Renal cortical epithelial cell (primary cell): ENCODE measurements around the gene RSPH1. TPM values are rescaled to one million over a fixed set of nuclear protein-coding genes. Genes with fewer than 3 reads are reported as not detected.
"Not testable (repeated sequence)": the region's sequence is repeated elsewhere in the genome, so short reads cannot be mapped to it uniquely, and the experiment has no call there.

Source experiments
- DNase-seq: peaks from one replicate; pipeline ENCODE4 v3.0.0-alpha.2; 2011; ENCODE audit warnings: low read depth
- total RNA-seq: library from RNA; depleted of rRNA; stranded (reverse); fragments of >200 nt; gene quantifications from 2 replicates; pipeline ENCODE4 v1.2.3, GENCODE V29; 2014

The RSPH1 gene
- total RNA-seq, 1 donor from 2014 or later, result 3.6 TPM

DNA sequence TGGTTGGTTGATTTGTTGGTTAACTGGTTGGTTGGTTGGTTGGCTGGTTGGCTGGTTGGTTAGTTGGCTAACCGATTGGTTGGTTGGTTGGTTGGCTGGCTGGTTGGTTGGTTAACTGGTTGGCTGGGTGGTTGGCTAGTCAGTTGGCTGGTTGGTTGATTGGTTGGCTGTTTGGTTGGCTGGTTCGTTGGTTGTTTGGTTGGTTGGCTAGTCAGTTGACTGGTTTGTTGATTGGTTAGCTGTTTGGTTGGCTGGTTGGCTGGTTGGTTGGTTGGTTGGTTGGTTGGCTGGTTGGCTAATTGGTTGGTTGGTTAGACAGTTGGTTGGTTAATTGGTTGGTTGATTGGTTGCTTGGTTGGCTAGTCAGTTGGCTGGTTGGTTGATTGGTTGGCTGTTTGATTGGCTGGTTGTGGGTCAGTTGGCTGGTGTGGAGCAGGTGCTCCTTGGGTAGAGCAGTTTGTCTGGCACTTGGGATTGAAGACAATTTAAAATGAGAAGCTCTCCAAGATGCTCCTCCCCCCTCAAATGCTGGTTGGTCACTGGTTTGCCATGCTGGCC is 6.9 kb downstream of the RSPH1 start:
- DNase-seq, result no peak

DNA sequence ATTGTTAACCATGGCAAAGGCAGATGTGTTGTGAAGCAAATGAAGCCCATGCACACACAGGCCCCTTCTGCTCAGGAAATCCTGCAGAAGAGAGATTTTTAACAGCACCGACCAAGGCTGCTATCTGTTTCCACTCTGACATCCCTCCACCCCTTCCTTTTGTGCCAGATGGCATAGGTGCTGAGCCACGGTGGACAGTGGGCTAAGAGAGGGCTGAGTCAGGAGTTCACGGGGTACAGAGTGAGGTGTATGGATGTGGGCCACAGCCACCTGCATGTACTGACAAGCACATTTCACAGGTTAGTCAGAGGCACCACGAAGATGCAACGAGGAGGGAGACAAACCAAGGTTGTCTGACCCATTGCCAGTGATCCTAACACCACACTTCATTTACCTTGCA is 9.5 kb downstream of the RSPH1 start:
- DNase-seq, result no peak

DNA sequence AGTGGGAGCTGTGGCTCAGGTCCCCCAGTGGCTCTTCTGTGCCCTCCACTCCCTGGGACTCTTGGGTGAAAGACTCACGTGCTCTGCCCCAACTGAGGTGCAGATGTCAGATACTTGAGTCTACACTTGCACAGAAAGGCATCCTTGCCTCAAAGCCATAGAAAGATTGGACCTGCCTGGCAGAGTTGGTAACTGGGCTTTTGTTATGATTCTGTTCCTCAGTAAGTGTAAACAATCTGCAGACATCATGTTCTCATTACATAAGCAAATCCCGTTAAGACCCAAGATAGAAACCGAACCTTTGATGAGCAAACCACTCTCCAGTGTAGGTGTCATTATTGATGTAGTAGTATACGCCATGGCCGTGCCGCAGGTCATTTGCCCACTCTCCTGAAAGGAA is 10.0 kb downstream of the RSPH1 start:
- DNase-seq, result no peak

DNA sequence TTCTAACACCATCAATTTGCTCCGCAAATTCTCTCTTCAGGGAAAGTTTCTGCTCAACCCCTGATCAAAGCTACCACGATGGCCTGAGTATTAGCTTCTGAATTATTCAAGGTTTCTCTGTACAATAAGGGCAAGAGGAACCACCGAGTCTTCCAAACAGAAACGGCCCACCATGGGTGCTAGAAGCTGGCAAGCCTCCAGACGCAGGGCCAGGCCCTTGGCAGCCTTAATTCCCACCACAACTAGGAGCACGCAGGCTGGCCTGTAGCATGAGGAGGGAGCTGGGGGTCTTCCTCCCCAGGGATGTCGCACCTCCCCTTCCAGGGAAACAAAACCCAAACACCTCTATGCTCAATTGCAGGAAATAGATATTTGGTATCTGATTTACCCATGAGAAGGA is 11.1 kb downstream of the RSPH1 start:
- DNase-seq, result no peak

DNA sequence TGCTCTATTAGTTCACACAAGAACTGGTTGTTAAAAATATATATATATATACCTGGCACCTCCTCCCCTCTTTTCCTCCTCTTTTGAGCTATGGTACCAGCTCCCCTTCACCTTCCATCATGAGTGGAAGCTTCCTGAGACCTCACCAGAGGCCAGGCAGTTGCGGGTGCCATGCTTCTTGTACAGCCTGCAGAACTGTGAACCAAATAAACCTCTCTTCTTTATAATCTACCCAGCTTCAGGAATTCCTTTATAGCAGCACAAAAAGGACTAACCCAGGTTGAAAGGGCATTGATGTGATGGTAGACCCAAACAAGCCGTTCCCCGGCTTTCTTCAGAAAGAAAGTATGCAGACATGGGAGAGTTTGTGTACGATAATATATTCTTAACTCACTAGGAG is 14.9 kb downstream of the RSPH1 start:
- DNase-seq, result no peak

DNA sequence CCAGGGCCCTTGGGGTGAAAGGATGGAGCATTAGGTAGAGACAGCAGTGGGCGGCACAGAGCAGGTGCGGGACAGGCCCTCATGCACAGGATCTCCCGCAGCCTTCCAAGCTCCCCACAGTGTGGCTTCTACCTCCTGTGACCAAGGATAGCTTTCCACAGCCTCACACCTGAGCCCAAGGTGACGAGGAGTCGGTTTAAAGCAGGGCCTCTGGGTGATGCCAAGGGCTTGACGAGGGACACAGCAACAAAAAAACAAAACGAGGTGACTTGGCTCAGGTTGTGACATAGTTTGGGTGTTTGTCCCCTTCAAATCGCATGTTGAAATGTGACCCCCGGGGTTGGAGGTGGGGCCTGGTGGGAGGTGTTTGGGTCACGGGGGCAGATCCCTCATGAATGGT is 15.3 kb downstream of the RSPH1 start:
- no peak for DNase-seq

DNA sequence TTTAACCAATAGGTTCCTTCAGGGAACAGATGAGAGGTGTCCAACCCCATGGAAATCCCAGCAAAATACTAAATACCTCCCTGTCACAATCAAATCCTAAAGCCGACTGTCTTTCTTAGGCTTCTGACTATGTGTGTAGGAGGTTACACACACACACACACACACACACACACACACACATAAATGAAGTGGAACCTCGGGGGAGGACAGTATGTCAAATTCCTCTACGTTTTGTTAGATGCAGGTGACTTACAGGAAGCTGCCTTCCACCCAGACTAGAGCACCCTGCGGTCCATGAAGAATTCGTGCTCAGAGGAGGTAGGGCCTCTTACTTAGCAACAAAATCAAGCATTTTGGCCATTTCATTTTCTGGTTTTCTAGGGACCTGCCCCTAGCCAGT is 16.4 kb downstream of the RSPH1 start:
- no peak for DNase-seq

DNA sequence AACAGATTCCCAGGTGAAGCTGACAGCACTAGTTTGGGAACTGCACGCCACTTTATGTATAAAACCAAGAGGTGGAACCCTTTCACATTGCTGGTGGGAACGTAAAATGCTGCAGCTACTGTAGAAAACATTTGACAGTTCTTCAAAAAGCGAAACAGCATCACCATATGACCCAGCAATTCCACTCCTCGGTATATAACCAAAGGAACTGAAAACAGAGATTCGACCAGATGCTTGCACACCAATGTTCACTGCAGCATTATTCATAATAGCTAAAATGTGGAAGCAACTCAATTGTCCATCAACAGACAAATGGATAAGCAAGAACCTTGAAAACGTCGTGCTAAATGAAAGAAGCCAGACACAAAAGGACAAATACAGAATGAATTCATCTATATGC is 17.5 kb downstream of the RSPH1 start:
- no peak for DNase-seq

DNA sequence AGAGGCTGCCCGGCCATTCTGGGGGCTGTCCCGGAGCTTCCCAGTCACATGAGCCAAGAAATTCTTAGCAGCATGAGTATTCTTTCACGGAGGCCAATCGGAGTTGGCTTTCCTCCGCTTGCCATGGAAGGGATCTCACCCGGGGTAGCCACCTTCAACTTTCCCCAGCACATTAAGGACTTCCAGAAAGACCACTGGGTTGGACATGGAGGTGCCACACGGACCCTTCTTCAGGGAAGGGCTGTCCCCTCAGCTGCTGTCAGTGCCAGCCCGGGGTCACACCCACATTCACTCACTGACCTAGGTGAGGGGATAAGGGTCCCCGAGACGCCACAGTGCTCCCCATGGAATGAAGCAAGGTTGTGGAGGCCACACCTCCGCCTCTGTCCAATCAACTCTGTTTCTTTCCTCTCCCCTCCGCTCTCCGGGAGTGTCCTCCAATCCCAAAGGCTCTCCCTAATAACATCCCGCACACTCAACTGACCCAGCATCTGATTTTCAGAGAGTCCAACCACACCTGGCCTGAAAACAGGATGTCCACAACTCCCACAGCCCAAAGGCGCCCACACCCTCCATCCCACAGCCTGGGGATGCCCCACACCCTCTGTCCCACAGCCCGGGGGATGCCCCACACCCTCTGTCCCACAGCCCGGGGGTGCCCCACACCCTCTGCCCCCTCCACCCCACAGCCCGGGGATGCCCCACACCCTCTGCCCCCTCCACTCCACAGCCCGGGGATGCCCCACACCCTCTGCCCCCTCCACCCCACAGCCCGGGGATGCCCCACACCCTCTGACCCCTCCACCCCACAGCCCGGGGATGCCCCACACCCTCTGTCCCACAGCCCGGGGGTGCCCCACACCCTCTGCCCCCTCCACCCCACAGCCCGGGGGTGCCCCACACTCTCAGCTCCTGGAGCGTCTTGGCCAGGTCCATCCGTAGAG is 19.4 kb downstream of the RSPH1 start:
- no peak for DNase-seq

DNA sequence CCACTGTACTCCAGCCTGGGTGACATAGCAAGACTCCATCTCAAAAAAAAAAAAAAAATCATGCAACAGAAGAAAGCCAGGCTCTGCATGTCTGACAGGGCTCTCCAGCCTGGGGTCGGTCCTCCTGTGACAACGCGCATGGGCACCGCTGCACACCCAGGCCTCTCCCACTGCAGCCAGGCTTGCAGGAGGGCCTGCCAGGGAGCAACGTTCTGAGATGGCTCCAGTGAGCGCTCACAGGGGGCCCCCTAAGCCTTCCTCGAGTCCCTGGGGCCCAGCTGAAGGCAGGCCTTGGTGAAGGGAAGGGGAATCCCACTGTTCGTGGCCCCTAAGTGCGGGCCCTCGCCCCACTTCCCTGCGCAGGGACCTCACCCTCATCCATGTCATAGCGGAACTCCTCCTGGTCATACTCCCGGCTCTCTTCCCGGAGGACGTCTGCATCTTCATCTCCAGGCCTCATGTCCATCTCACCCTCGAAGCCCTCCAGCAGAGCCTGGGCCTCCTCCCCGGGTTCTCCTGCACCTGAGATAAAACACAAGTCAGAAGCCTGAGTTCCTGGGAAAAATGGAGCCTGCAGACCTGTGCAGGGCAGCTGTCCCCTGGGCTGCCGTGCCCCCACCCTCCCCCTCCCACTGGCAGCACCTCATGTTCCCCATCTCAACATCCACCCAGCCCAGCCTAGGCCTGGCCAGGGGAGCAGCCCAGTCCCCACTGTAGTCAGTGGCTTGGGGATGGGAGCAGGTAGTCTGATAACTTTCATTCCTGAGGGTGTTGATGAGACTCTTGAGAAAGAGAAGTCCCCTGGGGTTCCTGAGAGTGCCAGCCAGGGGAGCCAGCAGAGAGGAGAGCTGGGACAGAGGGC is 20.3 kb downstream of the RSPH1 start:
- no peak for DNase-seq

DNA sequence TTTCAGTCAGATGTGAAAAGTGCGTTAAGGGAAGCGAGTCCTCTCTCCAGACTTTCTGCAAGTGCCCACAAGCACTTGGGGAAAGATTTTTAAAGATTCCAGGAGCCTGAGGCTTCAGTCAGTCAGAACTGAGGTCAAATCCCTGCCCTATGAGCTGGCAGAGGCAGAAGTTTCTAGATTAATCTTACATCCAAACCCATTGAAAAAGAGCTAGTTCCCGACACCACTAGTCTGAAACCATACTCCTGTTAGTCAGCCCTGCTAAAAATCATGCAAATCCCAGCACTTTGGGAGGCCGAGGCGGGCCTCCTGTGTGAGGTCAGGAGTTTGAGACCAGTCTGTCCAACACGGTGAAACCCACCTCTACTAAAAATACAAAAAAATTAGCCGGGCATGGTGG is 21.0 kb downstream of the RSPH1 start:
- peak; percentile 92 for DNase-seq

DNA sequence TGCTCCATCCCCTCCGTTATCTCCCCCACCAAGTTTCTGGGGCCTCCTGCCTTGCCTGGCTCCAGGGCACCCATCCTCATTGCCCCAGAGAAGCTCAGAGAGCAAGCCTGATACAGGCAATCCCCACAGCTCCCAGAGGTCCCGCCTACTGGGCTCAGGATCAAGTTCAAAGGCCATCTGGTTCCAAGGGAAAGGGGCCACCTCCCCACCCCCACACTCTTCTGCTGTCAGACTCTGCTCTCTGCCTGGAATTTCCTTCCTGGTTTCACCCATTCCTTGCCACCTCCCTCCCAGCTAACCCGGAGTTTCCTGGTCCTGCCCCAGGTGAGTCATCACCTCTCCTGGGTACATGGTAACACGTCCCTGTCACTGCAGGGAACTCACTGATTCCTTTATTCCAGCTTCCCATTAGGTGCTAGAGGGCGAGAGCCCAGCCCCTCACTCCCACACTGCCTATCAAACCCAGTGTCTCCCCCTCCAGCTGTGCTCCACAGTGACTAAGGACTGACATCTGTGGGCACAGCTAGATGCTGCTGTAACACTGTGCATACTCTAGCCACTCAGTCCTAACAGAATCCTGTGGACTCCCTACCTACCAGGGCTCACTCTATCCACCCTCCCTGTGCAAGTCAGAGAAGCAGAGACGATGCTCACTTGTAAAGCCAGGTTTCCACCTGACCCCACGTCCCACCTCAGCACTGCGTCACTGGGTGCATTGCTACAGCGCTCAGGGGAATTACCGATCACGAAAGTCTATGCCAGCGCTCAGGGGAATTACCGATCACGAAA is 21.8 kb downstream of the RSPH1 start:
- peak; percentile 94 for DNase-seq

DNA sequence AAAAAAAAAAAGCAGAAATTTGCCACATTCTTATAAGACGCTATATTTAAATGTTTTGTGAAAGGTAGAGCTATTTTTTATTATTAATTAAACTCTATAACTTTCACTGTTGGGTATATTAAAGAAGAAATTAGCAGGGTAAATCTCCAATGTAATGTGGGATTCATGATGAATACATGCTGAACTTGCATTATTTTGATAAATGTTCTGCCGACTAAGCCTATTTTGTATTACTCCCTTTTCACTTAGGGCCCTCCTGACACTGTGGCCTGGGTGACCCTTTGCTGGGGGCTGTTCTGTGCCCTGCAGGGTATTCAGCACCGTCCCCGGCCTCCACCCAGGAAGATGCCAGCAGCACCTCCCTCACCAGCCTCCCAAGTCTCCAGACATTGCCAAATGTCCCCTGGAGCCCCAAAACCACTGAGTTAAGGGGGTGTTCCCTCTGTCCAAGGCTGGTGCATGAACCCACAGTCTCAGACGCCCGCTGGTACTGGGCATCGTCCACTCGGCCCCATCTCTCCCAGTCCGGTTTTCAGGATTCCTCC is 22.5 kb downstream of the RSPH1 start:
- DNase-seq, result no peak

DNA sequence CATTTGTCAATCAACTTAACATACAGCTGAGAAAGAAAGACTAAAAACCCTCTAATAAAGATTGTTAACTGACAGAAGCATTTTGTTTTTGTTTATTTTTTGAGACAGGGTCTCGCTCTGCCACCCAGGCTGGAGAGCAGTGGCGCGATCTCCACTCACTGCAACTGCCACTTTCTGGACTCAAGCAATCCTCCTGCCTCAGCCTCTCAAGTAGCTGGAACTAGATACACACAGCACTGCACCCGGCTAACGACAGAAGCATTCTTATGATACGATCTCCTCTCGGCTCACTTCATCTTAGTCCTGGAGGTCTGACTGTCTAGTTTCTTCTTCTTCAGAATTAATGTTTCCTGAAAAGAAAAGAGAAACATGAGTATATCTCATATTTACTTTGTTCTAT is 23.5 kb downstream of the RSPH1 start:
- DNase-seq, result no peak

DNA sequence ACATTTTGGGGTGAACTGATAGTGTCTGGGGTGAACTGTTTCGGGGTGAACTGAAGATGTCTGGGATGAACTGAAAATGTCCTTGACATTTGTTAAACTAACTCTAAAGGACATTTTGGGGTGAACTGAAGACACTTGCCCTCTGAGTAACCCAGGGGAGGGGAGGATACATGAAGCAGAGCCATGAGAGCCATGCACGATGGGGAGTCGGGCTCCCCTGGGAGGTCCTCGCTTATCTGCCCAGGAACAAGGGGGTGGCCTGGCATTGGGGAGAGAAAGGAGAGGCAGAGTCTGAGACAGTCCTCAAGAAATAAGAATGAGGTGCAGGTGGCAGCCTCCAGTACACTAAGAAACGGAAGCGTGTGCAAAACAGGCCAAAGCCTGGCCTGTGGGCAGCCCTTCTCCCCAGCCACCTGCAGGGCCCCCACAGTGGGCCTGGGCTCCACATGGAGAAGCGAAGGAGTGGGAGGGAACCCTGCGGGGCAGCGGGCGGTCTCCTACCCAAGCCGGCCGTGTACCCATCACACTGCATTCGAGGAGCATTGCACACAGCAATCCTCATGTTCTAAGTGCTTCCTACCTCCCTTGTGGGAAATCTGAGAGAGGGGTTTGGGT is 24.2 kb downstream of the RSPH1 start:
- DNase-seq, result no peak

DNA sequence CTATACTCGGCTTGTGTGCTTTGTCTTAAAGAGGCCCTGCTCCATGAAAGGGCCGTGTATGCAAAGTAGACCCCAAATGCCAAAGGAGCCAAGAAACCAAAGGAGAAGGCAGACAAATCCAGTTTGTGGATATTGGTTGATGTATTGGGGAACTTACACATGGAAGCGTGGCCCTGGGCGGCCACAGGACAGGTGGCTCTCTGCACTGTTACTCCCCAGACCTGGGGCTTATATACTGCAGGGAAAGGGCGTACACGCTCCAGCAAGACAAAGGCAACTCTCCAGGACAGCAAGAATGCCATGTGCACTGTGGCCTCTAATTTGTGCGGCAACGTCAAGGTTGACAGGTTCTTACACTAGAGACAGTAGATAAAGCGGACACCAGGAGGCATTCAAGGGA is 24.8 kb downstream of the RSPH1 start:
- no peak for DNase-seq

DNA sequence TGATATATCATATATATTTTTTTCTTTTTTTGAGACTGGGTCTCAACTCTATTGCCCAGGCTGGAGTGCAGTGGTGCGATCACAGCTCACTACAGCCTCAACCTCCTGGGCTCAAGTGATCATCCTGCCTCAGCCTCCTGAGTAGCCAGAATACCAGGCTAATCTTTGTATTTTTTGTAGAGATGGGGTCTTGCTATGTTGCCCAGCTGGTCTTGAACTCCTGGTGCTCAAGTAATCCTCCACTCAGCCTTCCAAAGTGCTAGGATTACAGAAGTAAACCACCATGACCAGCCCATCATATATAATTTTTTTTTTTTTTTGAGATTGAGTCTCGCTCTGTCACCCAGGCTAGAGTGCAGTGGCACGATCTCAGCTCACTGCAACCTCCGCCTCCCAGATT is 26.3 kb downstream of the RSPH1 start:
- DNase-seq, result not testable (repeated sequence)

DNA sequence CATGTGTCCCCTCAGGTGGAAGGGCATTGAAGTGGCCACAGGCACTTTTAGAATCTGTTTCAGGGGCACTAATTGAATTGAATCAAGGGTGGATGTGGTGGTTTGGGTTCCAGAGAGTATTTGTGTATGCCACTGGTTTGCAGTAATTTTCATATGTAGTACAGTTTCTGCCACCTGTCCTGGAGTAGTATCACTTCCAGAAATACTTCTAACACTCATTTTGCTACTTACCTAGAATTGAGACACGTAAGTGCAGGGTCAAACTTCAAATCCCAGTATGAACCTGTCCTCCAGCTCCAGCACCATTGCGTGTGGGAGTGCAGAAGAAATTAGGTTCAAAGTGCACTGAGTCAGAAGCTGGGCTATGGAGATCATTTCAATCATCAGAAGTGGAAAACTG is 26.8 kb downstream of the RSPH1 start:
- DNase-seq, result no peak

DNA sequence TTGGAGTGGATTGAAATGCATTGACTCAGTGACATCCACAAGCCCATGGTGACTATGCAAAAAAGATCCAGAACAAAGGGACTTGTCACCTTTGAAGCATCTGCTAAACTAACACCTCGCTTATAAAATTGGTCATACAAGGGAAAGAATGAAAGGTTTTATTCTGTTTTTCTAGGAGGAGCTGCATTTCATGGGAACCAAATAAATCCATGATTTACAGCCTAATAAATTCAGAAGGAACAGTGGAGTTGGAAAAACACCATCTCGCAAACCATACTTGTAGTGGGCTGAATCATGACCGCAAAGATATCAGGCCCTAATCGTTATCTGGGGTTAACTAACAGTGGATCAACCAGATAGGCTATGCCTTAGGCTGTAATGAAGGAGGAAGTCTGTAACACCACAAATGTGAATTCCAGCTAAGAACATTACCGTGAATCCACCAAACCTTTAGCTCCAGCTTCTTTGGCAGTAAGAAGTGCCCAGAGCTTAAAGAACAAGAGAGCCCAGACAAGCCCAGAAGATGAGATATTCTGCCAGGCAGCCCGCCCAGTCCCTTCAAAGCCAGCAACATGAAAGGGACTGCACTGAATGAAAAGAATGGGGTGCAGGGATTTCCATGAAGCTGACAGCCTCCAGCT is 27.4 kb downstream of the RSPH1 start:
- DNase-seq, result peak; percentile 45

DNA sequence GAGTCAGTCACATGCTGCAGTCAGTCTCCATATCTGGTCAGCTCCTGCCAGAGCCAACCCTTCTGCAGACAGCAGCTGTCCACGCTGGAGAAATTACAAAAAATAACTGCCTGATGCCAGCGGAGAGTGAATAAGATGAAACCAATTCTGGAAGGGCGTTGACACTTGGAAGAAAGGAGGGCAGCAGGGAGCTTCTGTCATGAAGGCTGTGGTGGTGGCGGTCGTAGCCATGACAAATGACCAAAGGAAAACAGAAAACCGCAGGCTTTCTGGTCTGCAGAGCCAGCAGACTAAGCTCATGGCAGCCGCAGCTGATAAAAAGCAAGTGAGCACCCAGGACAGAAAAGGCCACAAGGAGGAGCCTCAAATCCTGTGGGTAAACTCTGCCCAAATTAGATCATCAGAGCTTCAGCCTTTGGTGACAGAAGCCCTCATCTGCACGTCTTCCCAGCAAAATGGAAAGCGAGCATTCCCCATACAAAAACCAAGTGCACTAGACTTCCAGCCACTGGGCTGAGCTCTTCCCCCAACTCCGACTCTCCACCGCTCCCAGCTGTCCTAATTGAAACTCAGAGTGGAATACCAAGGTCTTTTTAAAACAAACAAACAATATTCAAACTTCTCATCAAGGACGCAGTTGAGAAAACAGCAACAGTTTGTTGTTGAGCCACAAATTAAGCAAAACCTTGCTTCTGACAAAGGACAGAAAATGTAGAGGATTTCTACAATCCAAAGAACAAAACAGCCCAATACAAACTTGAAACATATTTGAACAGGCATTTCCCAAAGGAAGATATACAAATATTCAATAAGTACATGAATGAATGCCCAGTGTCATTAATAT is 28.7 kb downstream of the RSPH1 start:
- DNase-seq, result no peak
